Lung (tissue), 12 donors: Measurements from ENCODE around the gene FCGR2B. TPM values are rescaled to one million over a fixed set of nuclear protein-coding genes. Genes with fewer than 3 reads are reported as not detected.

Experiments used
- ATAC-seq: fragments of 200-7000 bp; cut with Tn5 transposase; one replicate; pipeline ENCODE4 v1.9.1; 2020; ENCODE audit warnings: moderate number of reproducible peaks; ENCODE audit not compliant: insufficient read depth, low FRiP score
- DNase-seq, 3 donors: peaks; one replicate each; pipeline ENCODE4 v3.0.0-alpha.2; 2013 to 2017
- H3K27ac ChIP-seq, 2 donors: one replicate each; pipeline ENCODE4 v1.5.1; 2013; ENCODE audit warnings: mild to moderate bottlenecking in 2 of 2, moderate library complexity in 2 of 2, control low read depth in 1 of 2, inconsistent platforms in 1 of 2, low read depth in 1 of 2, low read length in 1 of 2
- H3K27me3 ChIP-seq, 3 donors: one replicate each; pipeline ENCODE4 v1.5.1; 2013; ENCODE audit warnings: low read length in 2 of 3; ENCODE audit not compliant: control insufficient read depth in 3 of 3, insufficient read depth in 3 of 3
- H3K36me3 ChIP-seq, 4 donors: one replicate each; pipeline ENCODE4 v1.5.1; 2013; ENCODE audit warnings: low read length in 4 of 4, mild to moderate bottlenecking in 1 of 4, moderate library complexity in 1 of 4; ENCODE audit not compliant: control insufficient read depth in 4 of 4, insufficient read depth in 4 of 4
- H3K4me1 ChIP-seq, 5 donors: one replicate each; pipeline ENCODE4 v1.5.1; 2013; ENCODE audit warnings: low read length in 5 of 5, mild to moderate bottlenecking in 2 of 5, moderate library complexity in 1 of 5; ENCODE audit not compliant: control insufficient read depth in 5 of 5, insufficient read depth in 5 of 5
- H3K4me3 ChIP-seq: one replicate; pipeline ENCODE4 v1.5.1; 2013; ENCODE audit warnings: mild to moderate bottlenecking, control low read depth, moderate library complexity
- H3K9ac ChIP-seq, 2 donors: one replicate each; pipeline ENCODE4 v1.5.1; 2013; ENCODE audit warnings: low read length in 2 of 2, control low read depth in 1 of 2; ENCODE audit not compliant: insufficient read depth in 1 of 2
- H3K9me3 ChIP-seq, 4 donors: one replicate each; pipeline ENCODE4 v1.5.1; 2013; ENCODE audit warnings: low read length in 3 of 4, mild to moderate bottlenecking in 1 of 4, moderate library complexity in 1 of 4; ENCODE audit not compliant: control insufficient read depth in 4 of 4, insufficient read depth in 3 of 4
- CTCF ChIP-seq: IDR thresholded peaks from 2 replicates; pipeline ENCODE4 v1.5.1; 2012; ENCODE audit warnings: mild to moderate bottlenecking; ENCODE audit errors: control extremely low read depth, extremely low read depth
- WGBS, 2 donors: extraction: QIAGEN DNeasy Blood & Tissue Kit; methylation state at CpG; one replicate each; pipeline ENCODE4 v1.1.7; 2013; 5-methylcytosine and 5-hydroxymethylcytosine counted together
- polyA plus RNA-seq, 2 donors: library from polyadenylated mRNA; stranded (reverse); fragments of 200-250 nt; gene quantifications; one replicate each; pipeline ENCODE4 v1.2.1, GENCODE V29; 2013
- total RNA-seq, 2 donors: library from RNA; depleted of rRNA in 1 of 2; stranded (reverse); fragments of >200 nt in 1 of 2; gene quantifications; one replicate each; pipeline ENCODE4 v1.2.1, GENCODE V29; 2014 to 2021
- donor health status: control.
- donor health status: control.
- donor health status: Bipolar disorder and iron deficiency.
- donor health status: healthy.
- donor health status: DM: yes; HTN: yes; CAD: no.

Gene FCGR2B
- total and polyA plus RNA-seq, 4 donors: 6.8 to 12.3 (median 10.5) TPM

- no peak overlapping the region for H3K9ac ChIP-seq
- ATAC-seq (no peak), DNase-seq (peak in 2 of 3 donors; percentile 17 to 24)
- 70 to 87% methylated on average over 8 of the region's 8 CpGs for WGBS, 2 donors
- H3K4me3 ChIP-seq: no peak overlapping the region
- H3K27ac ChIP-seq: no peak overlapping the region
- H3K4me1 ChIP-seq: no peaks in the 10 kb centered on the region
- no peaks in the 10 kb centered on the region for H3K36me3 ChIP-seq
- H3K9me3 ChIP-seq: no peaks in the 10 kb centered on the region
- TF ChIP-seq CTCF: no peak
- peaks cover 0 to 3% (median 0%) of the 10 kb centered on the region in 3 donors for H3K27me3 ChIP-seq
These were observed 39.3 kb downstream of the FCGR2B start for GRCh38 chr1:161702250-161702649.

DNA sequence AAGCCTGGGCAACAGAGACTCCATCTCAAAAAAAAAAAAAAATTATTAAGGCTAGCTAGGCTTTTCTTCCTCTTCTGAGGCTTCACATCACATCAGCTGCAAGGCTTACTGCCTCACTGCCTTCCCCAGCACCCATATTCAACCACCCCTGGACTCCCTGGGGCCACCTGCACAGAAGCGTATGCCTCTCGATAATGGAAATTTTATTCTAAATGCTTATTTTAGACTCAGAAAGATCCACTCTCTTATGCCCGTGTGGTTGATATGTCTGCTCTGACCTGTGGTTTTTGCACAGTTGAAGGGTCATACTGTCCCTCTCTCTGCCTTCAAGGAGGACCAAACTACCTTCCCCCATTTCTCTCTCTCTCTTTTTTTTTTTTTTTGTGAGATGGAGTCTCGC lies 42.6 kb downstream of the FCGR2B start:
- H3K36me3 ChIP-seq: no peaks in the 10 kb centered on the region
- ATAC-seq (no peak), DNase-seq (no peak)
- H3K27ac ChIP-seq: no peak overlapping the region
- no peaks in the 10 kb centered on the region for H3K4me1 ChIP-seq
- H3K9me3 ChIP-seq: no peaks in the 10 kb centered on the region
- TF ChIP-seq CTCF: no peak
- no peak overlapping the region for H3K4me3 ChIP-seq
- WGBS, 2 donors: 72 to 82% methylated on average over 4 of the region's 4 CpGs
- no peak overlapping the region for H3K9ac ChIP-seq
- H3K27me3 ChIP-seq: peaks cover 0 to 3% (median 0%) of the 10 kb centered on the region in 3 donors

DNA sequence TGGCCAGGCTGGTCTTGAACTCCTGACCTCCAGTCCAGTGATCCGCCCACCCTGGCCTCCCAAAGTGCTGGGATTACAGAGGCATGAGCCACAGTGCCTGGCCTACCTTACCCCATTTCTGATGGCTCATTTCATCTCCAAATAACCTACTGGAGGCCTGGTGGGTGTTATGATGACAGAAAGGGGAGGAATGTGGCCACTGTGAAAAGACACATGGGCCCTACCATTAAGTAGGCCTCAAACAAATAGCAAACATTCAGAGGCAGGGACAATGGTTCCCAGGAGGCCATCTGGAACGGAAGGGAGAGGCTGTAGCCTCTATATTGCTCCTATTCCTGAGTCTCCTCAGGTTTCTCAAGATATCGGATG lies 43.2 kb downstream of the FCGR2B start:
- Histone ChIP-seq H3K9me3 (no peaks in the 10 kb centered on the region), H3K4me3 (no peak overlapping the region), H3K4me1 (no peaks in the 10 kb centered on the region), H3K27me3 (peaks cover 0 to 3% (median 0%) of the 10 kb centered on the region in 3 donors), H3K36me3 (no peaks in the 10 kb centered on the region), H3K9ac (no peak overlapping the region), H3K27ac (peak overlapping the region in 1 of 2 donors; percentile 28)
- no peak for DNase-seq
- ATAC-seq: no peak
- no peak for TF ChIP-seq CTCF
- WGBS, 2 donors: 93% methylated on average over 3 of the region's 3 CpGs
